B cell (primary cell): ENCODE data around the gene TMX1.

Source experiments
- CTCF ChIP-seq: fragments of 200-600 bp; IDR thresholded peaks from one replicate; pipeline ENCODE4 v1.8.0; 2022; ENCODE audit warnings: antibody characterized with exemption, mild to moderate bottlenecking
- EZH2 ChIP-seq: IDR thresholded peaks from 2 replicates; pipeline ENCODE4 v1.6.1; 2012; ENCODE audit warnings: borderline replicate concordance, low read depth, mild to moderate bottlenecking, moderate library complexity, low read length; ENCODE audit not compliant: insufficient read depth, poor library complexity, severe bottlenecking

GRCh38 chr14:51225751-51226150 lies 14.3 kb upstream of the TMX1 start:
- TF ChIP-seq EZH2 (no peak), CTCF (no peak)
